Measurements from ENCODE around the gene P2RY6.

The P2RY6 gene

DNA sequence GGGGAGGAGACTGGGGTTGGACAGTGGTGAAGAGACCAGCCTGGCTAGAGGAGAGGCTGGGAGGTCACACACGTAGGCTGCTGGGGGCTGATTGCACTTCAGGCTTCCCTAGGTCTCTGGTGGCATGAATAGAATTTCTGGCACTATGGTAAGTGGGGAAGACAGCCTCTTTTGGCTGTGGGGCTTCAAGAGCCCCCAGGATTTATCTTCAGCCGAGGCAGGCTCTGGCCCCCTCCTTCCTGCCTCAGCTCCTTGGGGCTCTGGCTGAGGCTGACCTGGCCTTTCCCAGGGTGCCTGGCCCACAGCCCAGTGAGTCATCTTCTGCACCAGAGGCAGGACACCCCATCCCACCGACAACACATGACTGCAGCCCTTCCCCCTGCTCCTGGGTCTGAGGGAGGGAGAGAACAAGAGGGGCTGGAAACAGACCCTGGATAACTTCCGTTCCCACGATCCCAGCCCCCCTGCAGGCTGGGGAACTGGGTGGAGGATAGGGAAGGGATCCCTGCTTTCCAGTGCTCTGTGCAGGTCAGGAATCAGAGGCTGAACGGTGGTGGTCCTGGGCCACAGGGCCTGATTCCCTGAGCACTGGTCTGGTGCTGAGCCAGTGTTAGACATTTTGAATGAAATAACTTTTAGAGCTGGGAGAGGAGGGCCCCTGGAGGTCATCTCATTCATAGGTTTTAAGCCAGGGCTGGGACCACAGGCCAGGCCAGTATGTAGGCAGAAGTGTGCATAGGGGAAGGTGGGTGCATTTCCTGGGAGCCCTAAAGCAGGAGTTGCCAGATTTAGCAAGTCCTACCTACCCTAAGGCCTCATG is 62.5 kb downstream of the P2RY6 start:
- Histone ChIP-seq H3K9me3 (ENCODE audit: control insufficient read depth in 1 of 2, low read length in 2 of 2) (no peaks in the 10 kb centered on the region), H3K4me1 (ENCODE audit: control insufficient read depth in 1 of 2, insufficient read depth in 2 of 2, low read length in 2 of 2) (peaks cover 13 to 21% of the 10 kb centered on the region in 2 donors), H3K27me3 (ENCODE audit: control insufficient read depth in 1 of 2, insufficient read depth in 2 of 2, low read length in 2 of 2) (no peaks in the 10 kb centered on the region), H3K4me3 (ENCODE audit: low read depth in 1 of 2, low read length in 2 of 2) (no peak overlapping the region), H3K36me3 (ENCODE audit: control insufficient read depth in 1 of 2, insufficient read depth in 2 of 2, low read length in 2 of 2) (no peaks in the 10 kb centered on the region), H3K9ac (ENCODE audit: low read depth in 1 of 2, low read length in 2 of 2) (no peak overlapping the region), H3K27ac (ENCODE audit: low read depth, low read length) (peak overlapping the region; percentile 27)

DNA sequence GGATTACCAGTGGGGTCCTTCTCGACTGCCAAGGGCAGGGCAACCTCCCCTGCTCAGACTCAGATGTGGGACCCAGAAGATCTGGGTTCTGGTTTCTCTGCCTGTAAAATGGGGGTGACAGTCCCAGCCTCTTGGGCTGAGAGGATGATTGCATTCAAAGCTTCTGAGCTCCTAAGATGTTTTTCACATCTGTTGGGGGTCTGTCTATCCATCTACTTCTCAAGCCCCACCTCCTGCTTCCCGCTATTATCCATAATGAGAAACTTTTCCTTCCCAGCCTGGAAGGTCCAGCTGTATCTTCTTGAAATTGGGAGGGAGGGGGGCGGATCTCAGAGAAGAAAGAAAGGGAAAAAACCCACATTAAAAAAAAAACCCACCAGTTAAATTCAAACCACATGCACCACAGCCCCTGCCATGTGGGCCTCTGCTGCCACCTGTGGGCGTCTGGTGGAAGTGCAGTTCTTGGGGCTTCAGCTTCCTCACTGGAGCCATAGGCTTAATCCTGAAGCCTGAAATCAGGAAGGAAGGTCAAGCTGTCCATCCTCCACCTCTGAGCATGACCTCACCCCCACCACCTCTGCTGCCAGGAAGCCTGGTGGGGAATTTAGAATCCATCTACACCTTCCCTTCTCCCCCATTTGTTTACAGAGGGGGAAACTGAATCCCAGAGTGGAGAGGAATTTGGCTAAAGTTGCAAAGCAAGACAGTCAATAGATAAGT is 63.2 kb downstream of the P2RY6 start:
- no peak overlapping the region for H3K9ac ChIP-seq (ENCODE audit: low read depth in 1 of 2, low read length in 2 of 2)

DNA sequence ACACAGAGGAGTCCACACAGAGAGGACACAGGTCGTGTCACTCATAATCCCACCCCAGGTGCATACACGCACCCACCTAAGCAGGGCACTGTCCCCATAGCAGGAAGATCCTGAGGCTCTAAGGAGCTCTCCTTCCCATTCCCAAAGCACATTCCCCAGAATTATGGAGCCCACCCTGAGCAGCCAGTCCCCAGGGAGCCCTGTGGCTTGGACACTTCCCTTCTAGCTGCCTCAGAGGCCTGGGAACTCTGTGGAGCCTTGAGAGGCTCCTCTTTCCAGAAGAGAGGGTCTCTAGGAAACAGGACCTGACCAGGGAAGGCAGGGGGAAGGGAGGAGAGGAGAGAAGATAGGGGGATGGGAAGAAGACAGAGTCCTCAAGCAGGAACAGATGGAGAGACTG is 65.7 kb downstream of the P2RY6 start:
- Histone ChIP-seq H3K4me1 (ENCODE audit: control insufficient read depth in 1 of 2, insufficient read depth in 2 of 2, low read length in 2 of 2) (peaks cover 0 to 15% of the 10 kb centered on the region in 2 donors), H3K27ac (ENCODE audit: low read depth, low read length) (no peak overlapping the region), H3K27me3 (ENCODE audit: control insufficient read depth in 1 of 2, insufficient read depth in 2 of 2, low read length in 2 of 2) (peaks cover 0 to 4% of the 10 kb centered on the region in 2 donors), H3K9ac (ENCODE audit: low read depth in 1 of 2, low read length in 2 of 2) (no peak overlapping the region), H3K36me3 (ENCODE audit: control insufficient read depth in 1 of 2, insufficient read depth in 2 of 2, low read length in 2 of 2) (no peaks in the 10 kb centered on the region), H3K4me3 (ENCODE audit: low read depth in 1 of 2, low read length in 2 of 2) (no peak overlapping the region), H3K9me3 (ENCODE audit: control insufficient read depth in 1 of 2, low read length in 2 of 2) (no peaks in the 10 kb centered on the region)

More for the DNA sequence above, 63.2 kb downstream of the P2RY6 start:
- Histone ChIP-seq H3K4me3 (ENCODE audit: low read depth in 1 of 2, low read length in 2 of 2) (no peak overlapping the region), H3K4me1 (ENCODE audit: control insufficient read depth in 1 of 2, insufficient read depth in 2 of 2, low read length in 2 of 2) (peaks cover 13 to 18% of the 10 kb centered on the region in 2 donors), H3K36me3 (ENCODE audit: control insufficient read depth in 1 of 2, insufficient read depth in 2 of 2, low read length in 2 of 2) (no peaks in the 10 kb centered on the region), H3K9me3 (ENCODE audit: control insufficient read depth in 1 of 2, low read length in 2 of 2) (no peaks in the 10 kb centered on the region), H3K27ac (ENCODE audit: low read depth, low read length) (no peak overlapping the region), H3K27me3 (ENCODE audit: control insufficient read depth in 1 of 2, insufficient read depth in 2 of 2, low read length in 2 of 2) (no peaks in the 10 kb centered on the region)

DNA sequence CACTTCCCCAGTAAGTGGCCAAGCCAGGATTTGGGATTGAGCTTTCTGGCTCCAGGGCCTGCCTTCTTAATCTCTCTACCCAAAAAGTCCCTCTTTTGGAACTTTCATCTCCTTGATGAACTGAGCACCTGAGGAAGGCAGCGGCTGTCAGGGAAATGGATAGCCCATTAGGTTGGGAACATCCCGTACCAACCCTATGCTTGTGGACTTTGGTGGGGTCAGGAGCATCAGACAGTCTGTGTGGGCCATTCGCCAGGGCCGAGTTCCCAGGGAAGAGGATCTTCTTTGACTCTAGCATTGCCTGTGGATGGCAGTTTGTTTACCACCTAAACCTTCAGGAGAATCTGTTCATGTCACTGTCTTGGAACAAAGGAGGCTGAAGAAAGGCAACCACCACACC is 66.1 kb downstream of the P2RY6 start:
- H3K9ac ChIP-seq (ENCODE audit: low read depth in 1 of 2, low read length in 2 of 2) = no peak overlapping the region
- peaks cover 0 to 15% of the 10 kb centered on the region in 2 donors for H3K4me1 ChIP-seq (ENCODE audit: control insufficient read depth in 1 of 2, insufficient read depth in 2 of 2, low read length in 2 of 2)
- H3K36me3 ChIP-seq (ENCODE audit: control insufficient read depth in 1 of 2, insufficient read depth in 2 of 2, low read length in 2 of 2) = no peaks in the 10 kb centered on the region
- no peak overlapping the region for H3K27ac ChIP-seq (ENCODE audit: low read depth, low read length)
- H3K4me3 ChIP-seq (ENCODE audit: low read depth in 1 of 2, low read length in 2 of 2) = no peak overlapping the region
- no peaks in the 10 kb centered on the region for H3K9me3 ChIP-seq (ENCODE audit: control insufficient read depth in 1 of 2, low read length in 2 of 2)
- peaks cover 0 to 4% of the 10 kb centered on the region in 2 donors for H3K27me3 ChIP-seq (ENCODE audit: control insufficient read depth in 1 of 2, insufficient read depth in 2 of 2, low read length in 2 of 2)

DNA sequence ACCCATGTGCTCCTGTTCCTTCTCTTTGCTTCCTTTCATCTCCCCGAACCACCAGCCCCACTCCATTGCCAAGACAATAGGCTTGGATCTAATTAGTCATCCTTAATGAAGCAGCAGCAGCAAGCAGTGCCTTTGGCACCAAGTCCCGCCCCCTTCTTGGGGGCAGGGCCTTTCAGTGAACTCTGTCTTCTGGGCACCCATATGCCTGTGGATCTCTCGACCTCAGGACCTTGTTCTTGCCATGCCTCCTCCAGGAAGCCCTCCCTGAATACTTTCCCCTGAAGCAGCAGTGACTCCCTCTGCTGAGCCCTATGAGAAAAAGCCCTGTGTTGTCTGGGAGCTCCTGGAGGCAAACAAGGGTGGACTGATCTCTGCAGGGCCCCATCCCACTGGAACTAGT is 68.0 kb downstream of the P2RY6 start:
- Histone ChIP-seq H3K9ac (ENCODE audit: low read depth in 1 of 2, low read length in 2 of 2) (no peak overlapping the region), H3K27me3 (ENCODE audit: control insufficient read depth in 1 of 2, insufficient read depth in 2 of 2, low read length in 2 of 2) (peaks cover 0 to 6% of the 10 kb centered on the region in 2 donors), H3K9me3 (ENCODE audit: control insufficient read depth in 1 of 2, low read length in 2 of 2) (no peaks in the 10 kb centered on the region), H3K27ac (ENCODE audit: low read depth, low read length) (no peak overlapping the region), H3K36me3 (ENCODE audit: control insufficient read depth in 1 of 2, insufficient read depth in 2 of 2, low read length in 2 of 2) (no peaks in the 10 kb centered on the region), H3K4me1 (ENCODE audit: control insufficient read depth in 1 of 2, insufficient read depth in 2 of 2, low read length in 2 of 2) (peaks cover 0 to 5% of the 10 kb centered on the region in 2 donors), H3K4me3 (ENCODE audit: low read depth in 1 of 2, low read length in 2 of 2) (no peak overlapping the region)

DNA sequence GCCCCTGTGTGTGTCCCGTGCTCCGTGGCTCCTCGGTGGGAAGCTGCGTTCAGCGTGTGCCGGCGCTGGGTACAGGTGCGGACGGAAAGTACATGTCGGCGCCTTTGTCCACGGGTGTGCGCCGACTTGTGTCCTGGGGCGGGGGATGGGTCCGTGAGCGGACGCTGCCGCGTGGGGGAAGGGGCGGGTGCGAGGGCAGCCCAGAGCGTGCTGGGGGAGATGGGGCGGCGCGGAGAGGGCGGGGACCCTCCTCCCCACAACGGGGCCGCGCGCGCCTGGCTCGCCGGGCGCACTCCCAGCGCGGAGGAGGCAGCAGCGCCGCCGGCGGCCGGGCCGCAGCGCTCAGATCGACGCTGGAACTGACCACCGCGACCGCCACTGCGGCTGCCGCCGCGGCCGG is 70.5 kb downstream of the P2RY6 start:
- H3K27ac ChIP-seq (ENCODE audit: low read depth, low read length) = no peak overlapping the region
- H3K27me3 ChIP-seq (ENCODE audit: control insufficient read depth in 1 of 2, insufficient read depth in 2 of 2, low read length in 2 of 2) = peaks cover 0 to 6% of the 10 kb centered on the region in 2 donors
- no peaks in the 10 kb centered on the region for H3K9me3 ChIP-seq (ENCODE audit: control insufficient read depth in 1 of 2, low read length in 2 of 2)
- no peak overlapping the region for H3K9ac ChIP-seq (ENCODE audit: low read depth in 1 of 2, low read length in 2 of 2)
- peak overlapping the region in 1 of 2 donors; percentile 30 for H3K4me3 ChIP-seq (ENCODE audit: low read depth in 1 of 2, low read length in 2 of 2)
- peaks cover 0 to 5% of the 10 kb centered on the region in 2 donors for H3K4me1 ChIP-seq (ENCODE audit: control insufficient read depth in 1 of 2, insufficient read depth in 2 of 2, low read length in 2 of 2)
- no peaks in the 10 kb centered on the region for H3K36me3 ChIP-seq (ENCODE audit: control insufficient read depth in 1 of 2, insufficient read depth in 2 of 2, low read length in 2 of 2)

DNA sequence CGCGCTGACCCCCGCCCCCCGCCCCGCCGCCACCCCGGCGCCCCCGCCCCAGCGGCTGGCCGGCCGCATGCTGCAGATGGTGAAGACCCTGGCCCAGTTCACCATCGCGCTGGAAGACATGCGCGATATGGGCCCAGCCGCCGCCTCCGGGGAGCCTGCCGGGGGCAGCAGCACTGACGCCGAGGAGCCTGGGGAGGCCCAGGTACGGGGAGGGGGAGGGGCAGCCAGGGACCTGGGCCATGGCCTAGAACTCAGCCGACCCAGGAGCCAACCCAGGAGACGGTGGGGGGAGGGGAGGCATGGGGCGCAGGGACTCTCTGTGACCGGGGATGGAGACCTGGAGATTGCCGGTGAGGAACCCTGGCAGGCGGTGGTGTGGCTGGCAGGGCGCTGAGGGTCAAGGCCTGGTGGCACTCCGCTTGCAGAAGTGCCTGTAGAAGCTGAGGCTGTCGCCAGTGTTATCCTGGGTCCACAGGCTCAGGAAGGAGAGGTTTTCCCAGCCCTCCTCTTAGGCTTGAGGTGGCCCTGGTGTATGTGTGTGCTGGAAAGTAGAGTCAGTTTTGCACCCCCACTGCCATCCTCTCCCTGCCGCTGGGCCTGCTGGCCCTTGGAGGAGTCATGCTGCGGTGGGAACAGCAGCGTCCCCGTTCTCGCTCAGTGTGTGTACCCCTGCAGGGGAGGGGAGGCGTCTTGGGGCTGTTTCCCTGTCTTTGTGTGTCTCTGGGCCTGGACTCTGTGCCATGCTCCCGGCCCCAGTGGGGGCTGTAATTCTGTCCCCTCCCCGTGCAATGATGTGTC is 71.1 kb downstream of the P2RY6 start:
- Histone ChIP-seq H3K4me3 (ENCODE audit: low read depth in 1 of 2, low read length in 2 of 2) (no peak overlapping the region), H3K36me3 (ENCODE audit: control insufficient read depth in 1 of 2, insufficient read depth in 2 of 2, low read length in 2 of 2) (no peaks in the 10 kb centered on the region), H3K4me1 (ENCODE audit: control insufficient read depth in 1 of 2, insufficient read depth in 2 of 2, low read length in 2 of 2) (peaks cover 0 to 5% of the 10 kb centered on the region in 2 donors), H3K27ac (ENCODE audit: low read depth, low read length) (no peak overlapping the region), H3K9me3 (ENCODE audit: control insufficient read depth in 1 of 2, low read length in 2 of 2) (no peaks in the 10 kb centered on the region), H3K9ac (ENCODE audit: low read depth in 1 of 2, low read length in 2 of 2) (no peak overlapping the region), H3K27me3 (ENCODE audit: control insufficient read depth in 1 of 2, insufficient read depth in 2 of 2, low read length in 2 of 2) (peaks cover 0 to 6% of the 10 kb centered on the region in 2 donors)

DNA sequence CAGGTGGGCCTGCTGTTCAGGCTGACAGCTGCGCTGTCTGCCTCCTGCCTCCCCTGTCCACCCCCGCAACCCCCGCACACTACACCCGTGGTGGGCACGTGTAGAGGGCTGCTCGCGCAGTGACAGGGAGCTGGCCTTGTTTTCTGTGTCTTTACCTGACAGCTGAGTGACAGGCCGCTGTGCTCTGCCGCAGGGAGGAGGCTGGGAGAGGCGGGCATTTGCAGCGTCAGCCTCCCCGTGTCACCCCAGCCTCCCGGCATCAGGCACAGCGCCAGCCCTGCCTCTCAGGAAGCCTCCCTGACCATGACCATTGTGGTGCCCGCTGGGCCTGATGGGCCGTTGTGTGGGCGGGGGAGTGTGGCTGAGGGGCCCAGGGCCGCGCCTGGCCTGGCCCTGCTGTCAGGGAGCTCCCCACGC is 72.1 kb downstream of the P2RY6 start:
- no peaks in the 10 kb centered on the region for H3K36me3 ChIP-seq (ENCODE audit: control insufficient read depth in 1 of 2, insufficient read depth in 2 of 2, low read length in 2 of 2)
- peaks cover 0 to 5% of the 10 kb centered on the region in 2 donors for H3K4me1 ChIP-seq (ENCODE audit: control insufficient read depth in 1 of 2, insufficient read depth in 2 of 2, low read length in 2 of 2)
- H3K9me3 ChIP-seq (ENCODE audit: control insufficient read depth in 1 of 2, low read length in 2 of 2) = no peaks in the 10 kb centered on the region
- H3K27ac ChIP-seq (ENCODE audit: low read depth, low read length) = no peak overlapping the region
- no peak overlapping the region for H3K4me3 ChIP-seq (ENCODE audit: low read depth in 1 of 2, low read length in 2 of 2)
- H3K9ac ChIP-seq (ENCODE audit: low read depth in 1 of 2, low read length in 2 of 2) = no peak overlapping the region
- H3K27me3 ChIP-seq (ENCODE audit: control insufficient read depth in 1 of 2, insufficient read depth in 2 of 2, low read length in 2 of 2) = peaks cover 0 to 6% of the 10 kb centered on the region in 2 donors

DNA sequence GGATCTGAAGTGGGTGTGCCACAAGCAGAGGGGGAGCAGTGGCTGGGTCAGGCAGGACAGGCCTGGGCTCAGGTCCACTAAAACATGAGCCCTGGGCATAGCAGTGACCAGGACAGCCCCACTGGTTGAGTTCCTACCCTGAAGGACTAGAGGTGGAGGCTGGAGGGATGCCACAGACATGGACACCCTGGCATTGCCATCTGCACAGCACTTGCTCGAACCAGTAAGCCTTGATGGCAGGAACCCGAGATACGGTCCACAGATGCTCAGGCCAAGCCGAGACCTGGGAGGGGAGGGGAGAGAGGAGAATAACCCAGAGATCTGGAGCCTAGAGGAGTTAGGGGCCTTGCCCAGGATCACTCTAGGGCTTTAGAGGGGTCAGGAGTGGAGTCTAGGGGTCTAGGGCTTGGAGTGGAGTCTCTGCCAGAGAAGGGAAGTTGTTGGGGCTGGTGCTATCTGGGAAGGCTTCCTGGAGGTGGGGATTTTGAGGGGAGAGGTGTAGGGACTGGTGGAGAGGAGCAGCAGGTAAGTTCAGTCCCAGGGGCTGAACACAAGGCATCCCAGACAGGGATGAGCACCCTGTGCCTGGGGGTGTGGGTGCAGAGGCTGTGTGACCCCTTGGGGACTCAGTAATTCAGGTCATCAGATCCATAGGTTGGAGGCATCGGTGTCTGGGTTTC is 73.5 kb downstream of the P2RY6 start:
- H3K4me1 ChIP-seq (ENCODE audit: control insufficient read depth in 1 of 2, insufficient read depth in 2 of 2, low read length in 2 of 2) = peaks cover 0 to 5% of the 10 kb centered on the region in 2 donors
- no peak overlapping the region for H3K4me3 ChIP-seq (ENCODE audit: low read depth in 1 of 2, low read length in 2 of 2)
- no peaks in the 10 kb centered on the region for H3K36me3 ChIP-seq (ENCODE audit: control insufficient read depth in 1 of 2, insufficient read depth in 2 of 2, low read length in 2 of 2)
- no peaks in the 10 kb centered on the region for H3K9me3 ChIP-seq (ENCODE audit: control insufficient read depth in 1 of 2, low read length in 2 of 2)
- H3K9ac ChIP-seq (ENCODE audit: low read depth in 1 of 2, low read length in 2 of 2) = no peak overlapping the region
- peaks cover 0 to 6% of the 10 kb centered on the region in 2 donors for H3K27me3 ChIP-seq (ENCODE audit: control insufficient read depth in 1 of 2, insufficient read depth in 2 of 2, low read length in 2 of 2)
- no peak overlapping the region for H3K27ac ChIP-seq (ENCODE audit: low read depth, low read length)
